Type B pancreatic cell (in vitro differentiated cells): ENCODE results near the gene BCR. TPM values are rescaled to one million over a fixed set of nuclear protein-coding genes. Genes with fewer than 3 reads are reported as not detected.

Source experiments
- DNase-seq: peaks from one replicate; pipeline ENCODE4 v3.0.0; 2021; ENCODE audit warnings: mixed read lengths; ENCODE audit not compliant: unreplicated experiment; ENCODE audit errors: extremely low spot score
- H3K27ac Mint-ChIP-seq: 2 replicates; pipeline ENCODE4 v1.8.0; 2021; ENCODE audit warnings: mild to moderate bottlenecking, mixed read lengths
- H3K27me3 Mint-ChIP-seq: 2 replicates; pipeline ENCODE4 v1.8.0; 2021; ENCODE audit warnings: mixed read lengths
- H3K36me3 Mint-ChIP-seq: 2 replicates; pipeline ENCODE4 v1.8.0; 2021; ENCODE audit warnings: mixed read lengths
- H3K4me1 Mint-ChIP-seq: one replicate; pipeline ENCODE4 v1.8.0; 2021; ENCODE audit warnings: mixed read lengths; ENCODE audit not compliant: unreplicated experiment
- H3K4me3 Mint-ChIP-seq: 2 replicates; pipeline ENCODE4 v1.8.0; 2021; ENCODE audit warnings: mild to moderate bottlenecking, mixed read lengths
- H3K9me3 Mint-ChIP-seq: 2 replicates; pipeline ENCODE4 v1.8.0; 2021; ENCODE audit warnings: mixed read lengths
- CTCF ChIP-seq: fragments of 200-600 bp; sonication (generic); conservative IDR thresholded peaks from 2 replicates; pipeline ENCODE4 v1.5.0; 2021; ENCODE audit warnings: antibody characterized with exemption, mild to moderate bottlenecking
- total RNA-seq: library from RNA; stranded (reverse); gene quantifications from 2 replicates; pipeline ENCODE4 v1.2.1, GENCODE V29; 2021; ENCODE audit warnings: low replicate concordance

Gene BCR
- total RNA-seq, 1 donor from 2014 or later = 61.2 TPM

- H3K4me3 Mint-ChIP-seq = peak overlapping the region; percentile 83
- peaks cover 80% of the 10 kb centered on the region for H3K4me1 Mint-ChIP-seq
- TF ChIP-seq CTCF = no peak
- DNase-seq = no peak
- no peaks in the 10 kb centered on the region for H3K9me3 Mint-ChIP-seq
- no peaks in the 10 kb centered on the region for H3K27me3 Mint-ChIP-seq
- H3K36me3 Mint-ChIP-seq = no peaks in the 10 kb centered on the region
- H3K27ac Mint-ChIP-seq = peak overlapping the region; percentile 91
Observed at GRCh38 chr22:23218053-23218866, 38.0 kb downstream of the BCR start.

GRCh38 chr22:23218867-23219251, 38.5 kb downstream of the BCR start:
- H3K4me1 Mint-ChIP-seq = peaks cover 84% of the 10 kb centered on the region
- H3K4me3 Mint-ChIP-seq = peak overlapping the region; percentile 83
- no peak for DNase-seq
- no peaks in the 10 kb centered on the region for H3K36me3 Mint-ChIP-seq
- no peaks in the 10 kb centered on the region for H3K9me3 Mint-ChIP-seq
- H3K27me3 Mint-ChIP-seq = no peaks in the 10 kb centered on the region
- H3K27ac Mint-ChIP-seq = peak overlapping the region; percentile 91
- TF ChIP-seq CTCF = no peak

- Mint-ChIP-seq H3K4me1 (peaks cover 85% of the 10 kb centered on the region), H3K27me3 (no peaks in the 10 kb centered on the region), H3K4me3 (peak overlapping the region; percentile 83), H3K9me3 (no peaks in the 10 kb centered on the region), H3K27ac (peak overlapping the region; percentile 91), H3K36me3 (no peaks in the 10 kb centered on the region)
- TF ChIP-seq CTCF = no peak
- DNase-seq = no peak
Observed at GRCh38 chr22:23219317-23219716, 39.0 kb downstream of the BCR start.

- no peaks in the 10 kb centered on the region for H3K9me3 Mint-ChIP-seq
- H3K4me1 Mint-ChIP-seq = peaks cover 88% of the 10 kb centered on the region
- no peaks in the 10 kb centered on the region for H3K36me3 Mint-ChIP-seq
- TF ChIP-seq CTCF = no peak
- no peaks in the 10 kb centered on the region for H3K27me3 Mint-ChIP-seq
- H3K4me3 Mint-ChIP-seq = peak overlapping the region; percentile 66
- no peak for DNase-seq
- peak overlapping the region; percentile 82 for H3K27ac Mint-ChIP-seq
Observed at GRCh38 chr22:23219822-23220484, 39.6 kb downstream of the BCR start.

GRCh38 chr22:23220485-23221350, 40.4 kb downstream of the BCR start:
- DNase-seq = no peak
- H3K9me3 Mint-ChIP-seq = no peaks in the 10 kb centered on the region
- peaks cover 87% of the 10 kb centered on the region for H3K4me1 Mint-ChIP-seq
- H3K27ac Mint-ChIP-seq = peak overlapping the region; percentile 82
- no peaks in the 10 kb centered on the region for H3K36me3 Mint-ChIP-seq
- TF ChIP-seq CTCF = no peak
- no peaks in the 10 kb centered on the region for H3K27me3 Mint-ChIP-seq
- H3K4me3 Mint-ChIP-seq = peak overlapping the region; percentile 47
